BE2C (cell line): ENCODE measurements around the gene SIRT7.

Experiments
- DNase-seq: peaks from one replicate; pipeline ENCODE4 v3.0.0-alpha.2; 2020
- H3K27me3 ChIP-seq: fragments of 250-450 bp; sonication (Bioruptor Pico); 2 replicates; pipeline ENCODE4 v1.5.1; 2020; ENCODE audit warnings: mild to moderate bottlenecking
- H3K36me3 ChIP-seq: fragments of 250-450 bp; sonication (Bioruptor Pico); 2 replicates; pipeline ENCODE4 v1.5.1; 2020; ENCODE audit warnings: mild to moderate bottlenecking
- H3K4me1 ChIP-seq: fragments of 250-450 bp; sonication (Bioruptor Pico); 2 replicates; pipeline ENCODE4 v1.5.1; 2020
- H3K4me3 ChIP-seq: 2 replicates; pipeline ENCODE4 v1.5.1; 2011; ENCODE audit warnings: low read depth, low read length
- H3K9me3 ChIP-seq: fragments of 250-450 bp; sonication (Bioruptor Pico); 2 replicates; pipeline ENCODE4 v1.5.1; 2020
- TF ChIP-seq, protein P1 (sequence below): IDR thresholded peaks from 2 replicates; pipeline ENCODE4 v1.5.1; 2012; ENCODE audit warnings: mild to moderate bottlenecking, low read depth, low read length

SIRT7 gene

DNA sequence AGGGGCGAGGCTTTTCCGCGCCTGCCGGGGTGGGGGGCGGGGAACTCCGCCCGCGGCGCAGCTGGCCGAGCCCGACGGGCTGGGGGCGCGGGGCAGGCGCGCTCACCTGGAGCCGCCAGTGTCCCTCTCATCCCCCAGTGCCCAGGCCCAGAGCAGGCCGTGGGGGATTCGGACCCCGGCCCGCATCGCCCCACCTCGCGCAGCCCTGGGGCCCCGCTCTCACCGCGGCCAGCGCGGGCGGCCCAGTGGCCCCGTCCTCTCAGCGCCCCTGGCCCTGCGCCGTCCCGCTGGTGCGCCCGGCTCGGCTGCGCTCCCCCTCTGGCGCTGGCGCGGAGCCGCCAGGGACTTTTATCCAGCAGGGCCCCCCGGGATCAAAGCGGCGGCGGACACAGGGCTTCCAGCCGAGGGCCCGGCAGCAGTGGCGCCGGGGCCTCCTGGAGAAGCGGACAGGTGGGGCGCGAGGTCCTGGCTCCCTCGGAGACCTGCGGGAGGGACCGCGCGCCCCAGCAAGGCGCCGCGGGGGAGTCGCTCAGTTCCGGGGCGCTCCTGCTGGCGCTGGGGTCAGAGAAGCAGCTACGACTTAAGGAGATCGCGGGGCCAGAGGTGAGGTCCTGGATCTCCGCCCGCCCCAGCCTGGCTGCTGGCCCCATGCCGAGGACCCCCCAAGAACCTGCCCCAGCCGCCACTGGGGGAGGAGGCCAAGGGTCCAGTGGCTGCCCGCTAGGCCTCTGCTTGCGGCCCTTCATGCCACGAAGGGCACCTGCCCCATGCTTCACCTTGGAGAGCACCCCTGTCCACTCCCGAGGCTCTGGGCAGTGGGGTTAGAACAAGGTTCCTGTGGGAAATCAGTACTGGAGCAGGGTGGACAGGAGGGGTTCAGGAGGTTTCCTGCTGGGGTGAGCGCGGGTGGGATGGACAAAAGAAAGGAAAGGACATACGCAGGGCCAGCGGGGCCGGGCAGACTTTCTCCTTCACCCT, 43.8 kb upstream of the SIRT7 start:
- peaks cover 12% of the 10 kb centered on the region for H3K4me1 ChIP-seq
- peaks cover 22% of the 10 kb centered on the region for H3K27me3 ChIP-seq

DNA sequence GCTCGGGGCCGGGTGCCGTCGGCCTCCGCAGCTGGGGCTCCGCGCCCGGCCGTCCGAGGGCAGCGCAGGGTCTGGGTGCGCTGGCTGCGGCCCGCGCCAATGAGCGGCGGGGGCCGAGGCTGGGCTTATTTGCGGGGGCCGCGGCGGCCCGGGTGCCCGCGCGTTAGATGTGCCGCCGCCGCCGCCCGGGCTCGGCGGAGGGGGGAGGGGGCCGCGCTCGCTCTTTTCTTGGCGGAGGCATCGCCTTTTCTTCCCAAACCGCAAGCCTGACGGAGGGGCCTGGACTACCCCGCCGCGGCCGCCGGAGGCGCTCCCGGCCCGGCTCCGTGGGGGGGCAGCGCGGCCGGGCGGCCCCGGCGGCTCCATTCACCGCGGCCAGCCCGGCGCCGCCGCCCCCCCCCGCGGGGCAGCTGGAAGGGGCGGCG, 43.1 kb upstream of the SIRT7 start, which contains the start of gene NOTUM:
Gene NOTUM, minus strand, starts transcription at position 101 of the 425 bp plus-strand sequence. CDS start 278 bp downstream, outside the sequence.
- Histone ChIP-seq H3K4me3 (peak within 1 kb of the TSS; percentile 19), H3K4me1 (peaks cover 9% of the 10 kb centered on the region), H3K9me3 (no peaks in the 10 kb centered on the region), H3K36me3 (no peaks in the 10 kb centered on the region), H3K27me3 (peaks cover 22% of the 10 kb centered on the region)
- DNase-seq, result peak; percentile 53
- TF ChIP-seq, protein P1, sequence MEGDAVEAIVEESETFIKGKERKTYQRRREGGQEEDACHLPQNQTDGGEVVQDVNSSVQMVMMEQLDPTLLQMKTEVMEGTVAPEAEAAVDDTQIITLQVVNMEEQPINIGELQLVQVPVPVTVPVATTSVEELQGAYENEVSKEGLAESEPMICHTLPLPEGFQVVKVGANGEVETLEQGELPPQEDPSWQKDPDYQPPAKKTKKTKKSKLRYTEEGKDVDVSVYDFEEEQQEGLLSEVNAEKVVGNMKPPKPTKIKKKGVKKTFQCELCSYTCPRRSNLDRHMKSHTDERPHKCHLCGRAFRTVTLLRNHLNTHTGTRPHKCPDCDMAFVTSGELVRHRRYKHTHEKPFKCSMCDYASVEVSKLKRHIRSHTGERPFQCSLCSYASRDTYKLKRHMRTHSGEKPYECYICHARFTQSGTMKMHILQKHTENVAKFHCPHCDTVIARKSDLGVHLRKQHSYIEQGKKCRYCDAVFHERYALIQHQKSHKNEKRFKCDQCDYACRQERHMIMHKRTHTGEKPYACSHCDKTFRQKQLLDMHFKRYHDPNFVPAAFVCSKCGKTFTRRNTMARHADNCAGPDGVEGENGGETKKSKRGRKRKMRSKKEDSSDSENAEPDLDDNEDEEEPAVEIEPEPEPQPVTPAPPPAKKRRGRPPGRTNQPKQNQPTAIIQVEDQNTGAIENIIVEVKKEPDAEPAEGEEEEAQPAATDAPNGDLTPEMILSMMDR, result no peak; the same call in 1 of the 2 replicates

More for the DNA sequence above, 43.8 kb upstream of the SIRT7 start:
- no peaks in the 10 kb centered on the region for H3K36me3 ChIP-seq
- TF ChIP-seq, protein P1, result no peak
- DNase-seq, result no peak
- H3K4me3 ChIP-seq, result no peak overlapping the region
- no peaks in the 10 kb centered on the region for H3K9me3 ChIP-seq

DNA sequence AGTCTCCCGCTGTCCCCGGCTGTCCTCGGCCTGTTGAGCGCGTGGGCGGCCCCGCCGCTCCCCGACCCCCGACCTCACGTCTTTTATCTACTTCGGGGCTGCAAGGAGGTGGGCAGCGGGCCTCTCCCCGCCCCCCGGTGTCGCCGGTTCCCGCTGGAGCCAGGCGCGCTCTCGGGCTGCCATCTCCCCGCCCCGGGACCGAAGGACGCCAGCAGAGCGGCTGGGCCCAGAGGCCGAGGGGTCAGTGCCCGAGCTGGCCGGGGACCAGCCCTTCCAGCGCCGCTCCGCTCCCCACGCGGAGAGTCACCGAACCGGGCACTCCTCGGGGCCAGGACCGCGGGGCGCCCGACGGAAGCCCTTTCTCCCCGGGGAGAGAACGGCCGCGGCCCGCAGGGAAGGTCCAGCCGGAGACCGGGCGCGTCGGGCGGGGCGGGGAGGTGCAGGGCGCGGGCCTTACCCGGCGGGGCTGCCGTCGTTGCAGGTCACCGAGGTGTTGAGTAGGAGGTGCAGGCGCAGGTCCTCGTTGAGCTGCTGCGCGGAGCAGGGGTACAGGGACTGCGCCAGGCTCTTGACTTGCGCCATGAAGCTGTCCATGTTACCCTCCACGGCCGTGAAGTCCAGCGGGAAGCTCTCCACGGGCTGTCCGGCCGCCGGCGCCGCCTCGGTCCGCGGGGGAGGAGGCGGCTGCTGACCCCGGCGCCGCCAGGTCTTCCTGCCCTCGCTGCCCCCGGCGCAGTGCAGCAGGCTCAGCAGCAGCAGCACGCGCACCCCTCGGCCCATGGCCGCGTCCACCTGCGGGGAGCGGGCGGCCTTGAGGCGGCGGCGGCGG, 42.4 kb upstream of the SIRT7 start:
- peaks cover 22% of the 10 kb centered on the region for H3K27me3 ChIP-seq
- H3K4me1 ChIP-seq, result peaks cover 7% of the 10 kb centered on the region
- DNase-seq, result no peak
- H3K9me3 ChIP-seq, result no peaks in the 10 kb centered on the region
- peak overlapping the region; percentile 19 for H3K4me3 ChIP-seq
- TF ChIP-seq, protein P1, result no peak
- H3K36me3 ChIP-seq, result no peaks in the 10 kb centered on the region

DNA sequence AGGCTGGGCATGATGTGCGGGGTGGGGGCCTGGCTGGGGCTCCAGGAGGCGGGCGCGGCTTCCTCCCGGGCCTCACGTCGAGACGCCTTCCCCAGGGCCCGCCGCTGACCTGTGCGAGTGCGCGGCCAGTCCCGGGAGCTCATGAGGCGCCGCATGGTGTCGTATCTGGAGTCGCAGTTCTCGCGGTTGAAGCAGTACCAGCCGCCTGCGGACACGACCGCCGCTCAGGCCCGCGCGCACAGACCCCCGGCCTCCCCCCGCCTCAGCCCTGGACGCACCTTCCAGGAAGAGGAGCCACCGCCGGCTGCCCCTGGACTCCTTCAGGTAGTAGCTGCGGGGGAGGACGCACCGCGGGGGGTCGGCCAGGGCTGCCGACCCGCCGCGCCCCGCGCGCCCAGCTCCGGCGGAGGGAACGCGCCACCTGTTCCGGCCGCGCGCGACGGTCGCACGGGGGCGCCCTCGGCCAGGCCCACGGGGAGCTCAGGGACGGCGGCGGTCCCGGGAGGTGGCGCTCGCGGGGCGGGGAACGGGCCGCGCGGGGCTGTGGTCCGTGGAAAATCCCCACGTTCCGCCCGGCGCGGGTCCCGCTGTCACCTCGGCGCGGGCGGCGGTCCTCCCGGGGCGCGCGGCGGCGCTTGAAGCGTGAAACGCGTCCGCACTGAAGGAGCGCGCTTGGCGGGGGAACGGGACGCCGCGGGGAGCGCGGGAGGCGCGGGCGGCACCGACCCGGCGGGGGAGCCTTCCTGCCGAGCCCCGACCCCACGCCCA, 41.6 kb upstream of the SIRT7 start:
- Histone ChIP-seq H3K4me3 (peak overlapping the region; percentile 49), H3K36me3 (no peaks in the 10 kb centered on the region), H3K9me3 (no peaks in the 10 kb centered on the region), H3K4me1 (peaks cover 7% of the 10 kb centered on the region), H3K27me3 (peaks cover 22% of the 10 kb centered on the region)
- TF ChIP-seq, protein P1, result peak; percentile 42
- DNase-seq, result peak; percentile 82

DNA sequence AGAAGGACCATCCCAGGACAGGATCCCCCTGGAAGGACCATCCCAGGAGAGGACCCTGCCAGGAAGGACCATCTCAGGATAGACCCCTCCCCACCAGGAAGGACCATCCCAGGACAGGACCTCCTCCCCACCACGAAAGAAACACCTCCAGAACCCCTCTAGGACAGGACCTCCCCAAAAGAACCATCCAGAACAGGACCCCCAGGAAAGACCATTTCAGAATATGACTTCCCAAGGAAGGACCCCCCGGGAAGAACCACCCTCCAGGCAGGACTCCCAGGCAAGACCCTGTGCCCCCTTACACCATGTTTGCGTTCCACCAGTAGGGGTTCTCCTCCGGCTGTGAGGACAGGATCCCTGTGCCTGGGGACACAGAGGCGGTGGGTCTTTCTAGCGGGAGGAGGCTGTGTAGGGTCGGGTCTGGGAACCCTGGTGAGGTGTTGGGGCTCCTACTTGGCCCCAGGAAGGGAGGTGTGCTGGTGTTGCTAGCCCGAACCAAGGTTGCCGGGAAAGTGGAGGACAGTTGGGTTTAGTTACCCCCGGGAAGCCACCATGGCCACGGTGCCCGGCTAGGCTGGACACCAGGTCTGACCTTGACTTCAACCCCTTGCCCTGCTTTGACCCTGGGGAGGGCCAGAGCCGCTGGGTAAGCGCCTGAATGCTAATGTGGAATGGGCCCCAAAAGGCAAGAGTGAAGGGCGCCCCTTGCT, 40.8 kb upstream of the SIRT7 start:
- H3K9me3 ChIP-seq, result no peaks in the 10 kb centered on the region
- no peaks in the 10 kb centered on the region for H3K36me3 ChIP-seq
- H3K4me1 ChIP-seq, result peaks cover 7% of the 10 kb centered on the region
- TF ChIP-seq, protein P1, result peak; percentile 23; the same call in 1 of the 2 replicates
- DNase-seq, result no peak
- peak overlapping the region; percentile 49 for H3K4me3 ChIP-seq
- peaks cover 22% of the 10 kb centered on the region for H3K27me3 ChIP-seq
